Panc1 (cell line): ENCODE data around the gene SNX15.

ENCODE experiments used
- CTCF ChIP-seq: fragments of 450-650 bp; IDR thresholded peaks from 2 replicates; pipeline ENCODE4 v1.5.1; 2017; ENCODE audit warnings: mild to moderate bottlenecking
- TCF7L2 ChIP-seq: IDR thresholded peaks from 2 replicates; pipeline ENCODE4 v1.6.1; 2011; ENCODE audit warnings: mild to moderate bottlenecking, low read depth, low read length, inconsistent platforms

DNA sequence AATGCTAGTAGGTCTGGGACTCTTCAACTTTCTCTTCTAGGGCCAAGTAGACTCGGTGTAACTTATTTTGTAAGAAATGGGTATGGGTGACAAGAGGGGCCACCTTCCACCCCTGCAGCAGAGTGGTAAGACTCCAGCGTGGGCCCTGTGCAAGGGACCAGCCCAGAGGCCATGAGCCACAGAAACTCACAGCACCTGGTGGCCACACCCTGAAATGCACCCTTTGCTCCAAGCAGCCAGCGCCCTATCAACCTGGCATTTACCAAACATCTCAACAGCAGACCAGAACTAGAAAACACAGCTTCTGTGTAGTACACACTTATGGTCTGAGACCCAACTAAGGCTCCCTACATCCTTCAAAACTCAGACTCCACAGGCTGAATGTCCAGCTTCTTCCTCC, 50.9 kb downstream of the SNX15 start:
- TF ChIP-seq TCF7L2 (no peak), CTCF (peak; percentile 90)
